Glutamatergic neuron (in vitro differentiated cells): ENCODE measurements around the gene ATP7B. TPM values are rescaled to one million over a fixed set of nuclear protein-coding genes. Genes with fewer than 3 reads are reported as not detected.

Experiments
- DNase-seq: peaks from one replicate; pipeline ENCODE4 v3.0.0; 2022
- H3K27ac Mint-ChIP-seq: one replicate; pipeline ENCODE4 v1.8.0; 2020; ENCODE audit warnings: mild to moderate bottlenecking, mixed read lengths, inconsistent platforms; ENCODE audit not compliant: unreplicated experiment
- H3K27me3 Mint-ChIP-seq: one replicate; pipeline ENCODE4 v1.8.0; 2020; ENCODE audit warnings: mild to moderate bottlenecking, moderate library complexity, mixed read lengths, inconsistent platforms; ENCODE audit not compliant: unreplicated experiment
- H3K36me3 Mint-ChIP-seq: one replicate; pipeline ENCODE4 v1.8.0; 2020; ENCODE audit warnings: mild to moderate bottlenecking, mixed read lengths, inconsistent platforms; ENCODE audit not compliant: unreplicated experiment
- H3K4me1 Mint-ChIP-seq: one replicate; pipeline ENCODE4 v1.8.0; 2020; ENCODE audit warnings: mild to moderate bottlenecking, low read depth, mixed read lengths, inconsistent platforms; ENCODE audit not compliant: unreplicated experiment
- H3K4me3 Mint-ChIP-seq: one replicate; pipeline ENCODE4 v1.8.0; 2020; ENCODE audit warnings: mild to moderate bottlenecking, mixed read lengths, inconsistent platforms; ENCODE audit not compliant: unreplicated experiment
- H3K9me3 Mint-ChIP-seq: one replicate; pipeline ENCODE4 v1.8.0; 2020; ENCODE audit warnings: mild to moderate bottlenecking, moderate library complexity, mixed read lengths, inconsistent platforms; ENCODE audit not compliant: unreplicated experiment
- CTCF ChIP-seq: fragments of 200-600 bp; sonication (generic); IDR thresholded peaks from one replicate; pipeline ENCODE4 v1.5.0; 2021; ENCODE audit not compliant: partially characterized antibody, unreplicated experiment
- total RNA-seq: library from RNA; stranded (reverse); fragmentation: NEBNext Ultra II Directional; extraction: Animal tissue kit (Norgen Biotek cat#: 25700); gene quantifications from one replicate; pipeline ENCODE4 v1.2.1, GENCODE V29; 2021; ENCODE audit not compliant: unreplicated experiment

ATP7B gene
- total RNA-seq, 1 donor from 2014 or later = 17.4 TPM

DNA sequence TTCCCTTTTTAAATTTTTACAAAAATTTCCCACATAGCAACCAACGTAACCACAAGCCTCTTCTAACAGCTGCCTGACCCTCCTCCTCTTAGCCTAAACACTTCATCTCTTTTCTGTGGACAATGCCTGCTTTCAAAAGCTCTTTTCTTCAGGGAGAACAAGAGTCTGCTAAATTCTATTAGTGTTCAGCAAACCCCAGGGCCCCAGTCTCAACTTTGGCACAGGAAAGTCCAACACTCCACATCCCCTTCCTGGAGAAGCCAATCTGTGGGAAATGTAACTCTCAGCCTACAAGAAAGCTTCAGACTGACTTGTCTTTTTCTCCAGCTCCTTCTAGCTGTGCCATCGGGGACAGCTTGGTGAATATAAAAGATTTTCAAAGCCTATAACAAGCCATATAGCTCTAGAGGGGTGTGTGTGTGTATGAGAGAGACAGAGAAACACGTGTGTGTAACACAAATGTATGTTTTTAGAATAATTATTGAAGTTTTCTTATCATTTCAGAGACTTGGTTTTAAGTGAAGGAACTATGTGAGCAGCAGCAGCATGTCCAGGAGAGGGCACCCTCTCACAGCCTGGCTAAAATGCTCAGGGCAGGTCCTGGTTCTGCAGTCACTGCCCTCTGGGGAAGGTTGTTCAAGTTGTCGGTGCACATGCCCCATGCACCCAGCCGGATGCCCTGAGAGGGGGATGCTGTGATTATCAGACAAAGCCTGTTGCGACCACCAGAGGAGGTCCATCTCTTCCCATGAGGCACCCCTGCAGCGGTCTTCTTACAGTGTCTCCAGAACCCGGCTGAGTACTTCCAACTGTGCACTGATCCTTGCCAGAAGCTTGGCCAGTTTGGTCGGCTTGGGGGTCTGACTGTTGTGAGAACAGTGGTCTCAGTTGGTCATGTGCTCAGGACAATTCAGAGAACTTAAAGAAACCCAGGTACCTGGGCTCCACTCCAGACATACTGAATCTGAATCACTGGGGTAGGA is 115.1 kb downstream of the ATP7B start:
- H3K4me1 Mint-ChIP-seq = peaks cover 3% of the 10 kb centered on the region
- H3K36me3 Mint-ChIP-seq = no peaks in the 10 kb centered on the region
- H3K4me3 Mint-ChIP-seq = no peak overlapping the region
- peak; percentile 32 for TF ChIP-seq CTCF
- H3K27me3 Mint-ChIP-seq = peaks cover 2% of the 10 kb centered on the region
- DNase-seq = peak; percentile 69
- peaks cover 3% of the 10 kb centered on the region for H3K9me3 Mint-ChIP-seq
- H3K27ac Mint-ChIP-seq = no peak overlapping the region

- Mint-ChIP-seq H3K27me3 (no peaks in the 10 kb centered on the region), H3K36me3 (no peaks in the 10 kb centered on the region), H3K9me3 (peaks cover 2% of the 10 kb centered on the region), H3K27ac (no peak overlapping the region), H3K4me3 (no peak overlapping the region), H3K4me1 (peaks cover 3% of the 10 kb centered on the region)
- no peak for TF ChIP-seq CTCF
- DNase-seq = no peak
Measured at GRCh38 chr13:51894239-51894638, 117.0 kb downstream of the ATP7B start.

DNA sequence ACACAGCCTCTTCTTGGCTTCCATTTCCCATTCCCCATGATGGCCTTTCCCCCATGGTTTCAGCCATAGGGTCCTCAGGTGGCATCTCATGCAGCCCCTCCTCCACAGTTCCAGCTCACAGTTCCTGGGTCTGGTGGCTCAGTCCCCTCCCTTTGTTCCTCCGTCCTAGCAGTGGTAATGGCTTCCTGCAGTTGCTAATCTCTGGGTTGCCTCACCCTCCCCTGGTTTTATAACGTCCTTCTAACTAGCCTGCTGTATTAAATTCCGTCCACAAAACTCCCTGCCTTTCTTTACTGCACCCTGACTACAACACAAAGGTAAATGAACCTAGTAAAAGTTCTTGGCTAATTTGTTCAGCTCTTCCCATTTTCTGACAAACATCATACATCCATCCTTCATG is 118.6 kb downstream of the ATP7B start:
- no peak for TF ChIP-seq CTCF
- Mint-ChIP-seq H3K27ac (no peak overlapping the region), H3K4me3 (no peak overlapping the region), H3K4me1 (peaks cover 3% of the 10 kb centered on the region), H3K9me3 (peaks cover 2% of the 10 kb centered on the region), H3K27me3 (no peaks in the 10 kb centered on the region), H3K36me3 (no peaks in the 10 kb centered on the region)
- DNase-seq = no peak

GRCh38 chr13:51887468-51887867 is 123.8 kb downstream of the ATP7B start:
- no peak for TF ChIP-seq CTCF
- H3K27ac Mint-ChIP-seq = no peak overlapping the region
- no peak overlapping the region for H3K4me3 Mint-ChIP-seq
- H3K4me1 Mint-ChIP-seq = no peaks in the 10 kb centered on the region
- DNase-seq = no peak
- no peaks in the 10 kb centered on the region for H3K9me3 Mint-ChIP-seq
- H3K27me3 Mint-ChIP-seq = peaks cover 2% of the 10 kb centered on the region
- no peaks in the 10 kb centered on the region for H3K36me3 Mint-ChIP-seq

DNA sequence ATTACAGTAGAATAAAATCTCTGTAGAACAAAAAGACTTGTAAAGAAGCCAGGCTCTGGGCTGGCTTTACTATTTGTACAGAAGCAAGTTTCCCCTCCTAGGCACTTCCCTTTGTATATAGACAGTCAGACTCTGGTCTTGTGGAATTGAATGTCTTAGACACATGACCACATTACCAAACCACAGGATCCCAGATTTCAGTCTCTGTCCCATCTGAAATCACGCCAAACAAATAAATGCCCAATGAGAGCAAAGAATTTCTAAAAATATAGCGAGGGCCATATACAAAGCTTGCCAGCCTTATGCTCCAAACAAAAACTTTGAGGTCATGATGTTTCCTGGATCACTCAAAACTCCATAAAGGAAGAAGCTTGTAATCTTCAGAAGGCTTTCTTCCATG is 125.6 kb downstream of the ATP7B start:
- Mint-ChIP-seq H3K27ac (no peak overlapping the region), H3K4me3 (no peak overlapping the region), H3K27me3 (peaks cover 2% of the 10 kb centered on the region), H3K4me1 (no peaks in the 10 kb centered on the region), H3K9me3 (no peaks in the 10 kb centered on the region), H3K36me3 (no peaks in the 10 kb centered on the region)
- TF ChIP-seq CTCF = no peak
- DNase-seq = no peak
